Right hindlimb (tissue), 1 donor: ENCODE results near the gene DNAJA2.
A peak's percentile ranks its signal among the peaks of the same experiment; 100 is the strongest.

Experiments used
- DNase-seq: peaks from one replicate; pipeline ENCODE4 v3.0.0-alpha.2; 2018

The DNAJA2 gene

GRCh38 chr16:46924402-46924801 is 49.1 kb downstream of the DNAJA2 start:
- no peak for DNase-seq

GRCh38 chr16:46923513-46924295 is 49.8 kb downstream of the DNAJA2 start:
- no peak for DNase-seq

GRCh38 chr16:46922239-46922638 is 51.2 kb downstream of the DNAJA2 start:
- no peak for DNase-seq

GRCh38 chr16:46920402-46921068 is 52.9 kb downstream of the DNAJA2 start:
- no peak for DNase-seq

GRCh38 chr16:46918905-46919792 is 54.3 kb downstream of the DNAJA2 start:
- no peak for DNase-seq

- DNase-seq, result no peak
These were observed 55.1 kb downstream of the DNAJA2 start for GRCh38 chr16:46918400-46918799.

GRCh38 chr16:46916980-46917379 is 56.5 kb downstream of the DNAJA2 start:
- no peak for DNase-seq

GRCh38 chr16:46915483-46916025 is 57.9 kb downstream of the DNAJA2 start:
- DNase-seq, result no peak

GRCh38 chr16:46914556-46915201 is 58.8 kb downstream of the DNAJA2 start:
- no peak for DNase-seq

- no peak for DNase-seq
These were observed 61.8 kb downstream of the DNAJA2 start for GRCh38 chr16:46911650-46912049.

- no peak for DNase-seq
These were observed 62.4 kb downstream of the DNAJA2 start for GRCh38 chr16:46911038-46911437.

GRCh38 chr16:46908540-46909372 is 64.7 kb downstream of the DNAJA2 start:
- peak; percentile 53 for DNase-seq

GRCh38 chr16:46907061-46907774 is 66.3 kb downstream of the DNAJA2 start:
- no peak for DNase-seq

GRCh38 chr16:46906360-46907060 is 67.0 kb downstream of the DNAJA2 start:
- no peak for DNase-seq
